ENCODE measurements around the gene FADS1.

The FADS1 gene

GRCh38 chr11:61820174-61820573 lies 3.4 kb upstream of the FADS1 start (continued):
- TF ChIP-seq GLIS3 (CRISPR knock-in tag; IDR thresholded peaks at IDR 0.05) (no peak), ZNF70 (CRISPR knock-in tag; IDR thresholded peaks at IDR 0.05) (no peak), PPARA (CRISPR knock-in tag; IDR thresholded peaks at IDR 0.05; ENCODE audit: borderline replicate concordance) (no peak)

GRCh38 chr11:61817471-61818202 lies 834 bp upstream of the FADS1 start:
- TF ChIP-seq, protein P1, sequence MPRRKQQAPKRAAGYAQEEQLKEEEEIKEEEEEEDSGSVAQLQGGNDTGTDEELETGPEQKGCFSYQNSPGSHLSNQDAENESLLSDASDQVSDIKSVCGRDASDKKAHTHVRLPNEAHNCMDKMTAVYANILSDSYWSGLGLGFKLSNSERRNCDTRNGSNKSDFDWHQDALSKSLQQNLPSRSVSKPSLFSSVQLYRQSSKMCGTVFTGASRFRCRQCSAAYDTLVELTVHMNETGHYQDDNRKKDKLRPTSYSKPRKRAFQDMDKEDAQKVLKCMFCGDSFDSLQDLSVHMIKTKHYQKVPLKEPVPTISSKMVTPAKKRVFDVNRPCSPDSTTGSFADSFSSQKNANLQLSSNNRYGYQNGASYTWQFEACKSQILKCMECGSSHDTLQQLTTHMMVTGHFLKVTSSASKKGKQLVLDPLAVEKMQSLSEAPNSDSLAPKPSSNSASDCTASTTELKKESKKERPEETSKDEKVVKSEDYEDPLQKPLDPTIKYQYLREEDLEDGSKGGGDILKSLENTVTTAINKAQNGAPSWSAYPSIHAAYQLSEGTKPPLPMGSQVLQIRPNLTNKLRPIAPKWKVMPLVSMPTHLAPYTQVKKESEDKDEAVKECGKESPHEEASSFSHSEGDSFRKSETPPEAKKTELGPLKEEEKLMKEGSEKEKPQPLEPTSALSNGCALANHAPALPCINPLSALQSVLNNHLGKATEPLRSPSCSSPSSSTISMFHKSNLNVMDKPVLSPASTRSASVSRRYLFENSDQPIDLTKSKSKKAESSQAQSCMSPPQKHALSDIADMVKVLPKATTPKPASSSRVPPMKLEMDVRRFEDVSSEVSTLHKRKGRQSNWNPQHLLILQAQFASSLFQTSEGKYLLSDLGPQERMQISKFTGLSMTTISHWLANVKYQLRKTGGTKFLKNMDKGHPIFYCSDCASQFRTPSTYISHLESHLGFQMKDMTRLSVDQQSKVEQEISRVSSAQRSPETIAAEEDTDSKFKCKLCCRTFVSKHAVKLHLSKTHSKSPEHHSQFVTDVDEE (CRISPR knock-in tag; IDR thresholded peaks at IDR 0.05) = no peak
- TF ChIP-seq CSDC2 (CRISPR knock-in tag; IDR thresholded peaks at IDR 0.05) (no peak), ZFP3 (CRISPR knock-in tag; IDR thresholded peaks at IDR 0.05) (no peak), ISL1 (CRISPR knock-in tag; IDR thresholded peaks at IDR 0.05) (no peak), ZC3H10 (CRISPR knock-in tag; IDR thresholded peaks at IDR 0.05) (no peak), CSRNP3 (CRISPR knock-in tag; IDR thresholded peaks at IDR 0.05) (no peak), RARB (CRISPR knock-in tag; IDR thresholded peaks at IDR 0.05) (no peak), TOX (CRISPR knock-in tag; IDR thresholded peaks at IDR 0.05; ENCODE audit: borderline replicate concordance) (no peak), PPARA (CRISPR knock-in tag; IDR thresholded peaks at IDR 0.05; ENCODE audit: borderline replicate concordance) (no peak), ESRRG (CRISPR knock-in tag; IDR thresholded peaks at IDR 0.05) (no peak), ARNTL (CRISPR knock-in tag; IDR thresholded peaks at IDR 0.05; ENCODE audit: borderline replicate concordance, low read depth) (no peak), POU6F1 (CRISPR knock-in tag; IDR thresholded peaks at IDR 0.05; ENCODE audit: borderline replicate concordance, low read depth) (no peak), SNAI2 (CRISPR knock-in tag; IDR thresholded peaks at IDR 0.05) (no peak), CREB5 (CRISPR knock-in tag; IDR thresholded peaks at IDR 0.05; ENCODE audit: low read depth) (no peak), ZNF8 (CRISPR knock-in tag; IDR thresholded peaks at IDR 0.05) (no peak), OSR1 (CRISPR knock-in tag; IDR thresholded peaks at IDR 0.05) (no peak), ZFP30 (CRISPR knock-in tag; IDR thresholded peaks at IDR 0.05) (no peak), GLIS3 (CRISPR knock-in tag; IDR thresholded peaks at IDR 0.05) (no peak), TCF4 (CRISPR knock-in tag; IDR thresholded peaks at IDR 0.05; ENCODE audit: borderline replicate concordance) (no peak)
- TF ChIP-seq, protein P2, sequence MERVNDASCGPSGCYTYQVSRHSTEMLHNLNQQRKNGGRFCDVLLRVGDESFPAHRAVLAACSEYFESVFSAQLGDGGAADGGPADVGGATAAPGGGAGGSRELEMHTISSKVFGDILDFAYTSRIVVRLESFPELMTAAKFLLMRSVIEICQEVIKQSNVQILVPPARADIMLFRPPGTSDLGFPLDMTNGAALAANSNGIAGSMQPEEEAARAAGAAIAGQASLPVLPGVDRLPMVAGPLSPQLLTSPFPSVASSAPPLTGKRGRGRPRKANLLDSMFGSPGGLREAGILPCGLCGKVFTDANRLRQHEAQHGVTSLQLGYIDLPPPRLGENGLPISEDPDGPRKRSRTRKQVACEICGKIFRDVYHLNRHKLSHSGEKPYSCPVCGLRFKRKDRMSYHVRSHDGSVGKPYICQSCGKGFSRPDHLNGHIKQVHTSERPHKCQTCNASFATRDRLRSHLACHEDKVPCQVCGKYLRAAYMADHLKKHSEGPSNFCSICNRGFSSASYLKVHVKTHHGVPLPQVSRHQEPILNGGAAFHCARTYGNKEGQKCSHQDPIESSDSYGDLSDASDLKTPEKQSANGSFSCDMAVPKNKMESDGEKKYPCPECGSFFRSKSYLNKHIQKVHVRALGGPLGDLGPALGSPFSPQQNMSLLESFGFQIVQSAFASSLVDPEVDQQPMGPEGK (CRISPR knock-in tag; IDR thresholded peaks at IDR 0.05; ENCODE audit: borderline replicate concordance) = no peak
- ATAC-seq = no peak

Measured in SK-N-SH treated with all-trans-retinoic acid at 6 μM for 48 hours (cell line).